Body of pancreas (tissue), 4 donors: ENCODE data around the gene PTPN6. TPM values are rescaled to one million over a fixed set of nuclear protein-coding genes. Genes with fewer than 3 reads are reported as not detected.
A peak's percentile ranks its signal among the peaks of the same experiment; 100 is the strongest.
"Not testable (repeated sequence)": the region's sequence is repeated elsewhere in the genome, so short reads cannot be mapped to it uniquely, and the experiment has no call there.

Experiments
- ATAC-seq: fragments of 150-250 bp; one replicate; pipeline ENCODE4 v1.9.1; 2016
- DNase-seq, 4 donors: peaks; one replicate each; pipeline ENCODE4 v3.0.0-alpha.2; 2019
- H3K27ac ChIP-seq, 4 donors: fragments of 200-600 bp; sonication (generic); 1 replicate in 3 of 4; 2 replicates in 1 of 4; pipeline versions ENCODE4 v1.5.1 to v1.6.1; 2016 to 2019; ENCODE audit warnings: mild to moderate bottlenecking in 1 of 4, mixed read lengths in 1 of 4, moderate library complexity in 1 of 4
- H3K27me3 ChIP-seq, 2 donors: fragments of 200-600 bp; sonication (generic); one replicate each; pipeline ENCODE4 v1.6.0; 2016; ENCODE audit warnings: mild to moderate bottlenecking in 1 of 2
- H3K36me3 ChIP-seq, 2 donors: fragments of 200-600 bp; sonication (generic); replicated peaks in 1 of 2; 2 replicates each; pipeline ENCODE4 v1.5.1; 2016; ENCODE audit warnings: low read depth in 2 of 2; ENCODE audit not compliant: insufficient read depth in 1 of 2
- H3K4me1 ChIP-seq: fragments of 200-600 bp; sonication (generic); one replicate; pipeline ENCODE4 v1.6.0; 2016
- H3K4me3 ChIP-seq, 2 donors: fragments of 200-600 bp; sonication (generic); 1 replicate in 1 of 2; 2 replicates in 1 of 2; pipeline ENCODE4 v1.5.1; 2016 to 2019
- H3K9me3 ChIP-seq, 3 donors: fragments of 200-600 bp; sonication (generic); 1 replicate in 2 of 3; 2 replicates in 1 of 3; pipeline ENCODE4 v1.5.1; 2016
- CTCF ChIP-seq, 7 experiments: fragments of 450-650 bp in 4 of 7; fragments of 200-600 bp in 3 of 7; sonication (generic) in 3 of 7; IDR thresholded peaks; one replicate each; pipeline ENCODE4 v1.5.1; 2016 to 2019; ENCODE audit warnings: antibody characterized with exemption in 7 of 7
- POLR2A ChIP-seq, 3 donors: fragments of 450-650 bp; IDR thresholded peaks; one replicate each; pipeline ENCODE4 v1.6.1; 2016; ENCODE audit warnings: antibody characterized with exemption in 3 of 3, mild to moderate bottlenecking in 2 of 3
- WGBS, 2 donors: methylation state at CpG; one replicate each; pipeline ENCODE4 v1.1.5; 2017; 5-methylcytosine and 5-hydroxymethylcytosine counted together
- intact Hi-C: fragments of 100-400 bp; cut with DNase I; formaldehyde crosslinking; loops from one replicate; pipeline ENCODE4 v1.15.1; 2023
- total RNA-seq, 2 donors: library from RNA; depleted of rRNA; stranded (reverse); fragments of >200 nt; gene quantifications; one replicate each; pipeline ENCODE4 v1.1.0, GENCODE V29; 2016

PTPN6 gene
- total RNA-seq, 2 donors from 2014 or later, result 18.4 to 19.4 TPM

DNA sequence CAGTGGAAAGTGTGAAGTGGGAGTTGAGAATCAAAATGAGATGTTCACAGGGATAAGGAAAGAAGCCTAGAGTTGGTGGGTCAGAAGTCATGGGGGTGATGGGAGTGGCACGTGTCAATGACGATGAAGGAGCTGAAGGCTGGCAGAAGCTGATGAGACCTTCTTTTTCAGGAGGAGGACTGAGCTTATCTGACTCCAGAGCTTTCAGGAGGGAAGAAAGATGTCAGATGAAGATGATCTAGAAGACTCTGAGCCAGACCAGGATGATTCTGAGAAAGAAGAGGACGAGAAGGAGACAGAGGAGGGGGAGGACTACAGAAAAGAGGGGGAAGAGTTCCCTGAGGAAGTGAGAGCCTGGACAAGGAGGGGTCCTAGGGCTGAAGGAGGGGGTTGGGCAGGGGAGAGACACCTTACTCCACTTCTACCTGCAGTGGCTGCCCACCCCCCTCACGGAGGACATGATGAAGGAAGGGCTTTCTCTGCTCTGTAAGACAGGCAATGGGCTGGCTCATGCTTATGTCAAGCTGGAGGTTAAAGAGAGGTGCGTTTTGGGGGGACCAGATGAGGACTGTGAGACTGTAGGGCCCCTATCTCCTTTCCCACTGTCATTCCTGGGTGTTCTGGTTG, 45.6 kb upstream of the PTPN6 start:
- ATAC-seq, result no peak
- DNase-seq, result no peak
- WGBS, 2 donors, result 62 to 64% methylated on average over 5 of the region's 5 CpGs
- H3K36me3 ChIP-seq, result no peaks in the 10 kb centered on the region
- TF ChIP-seq CTCF (IDR thresholded peaks at IDR 0.05), result no peak
- no peak for TF ChIP-seq POLR2A (IDR thresholded peaks at IDR 0.05)
- no peak overlapping the region for H3K4me3 ChIP-seq
- no peaks in the 10 kb centered on the region for H3K27me3 ChIP-seq
- no peaks in the 10 kb centered on the region for H3K9me3 ChIP-seq
- peak overlapping the region in 2 of 4 donors; percentile 47 to 87 for H3K27ac ChIP-seq
- intact Hi-C loops, result no loop called here
- peaks cover 14% of the 10 kb centered on the region for H3K4me1 ChIP-seq

DNA sequence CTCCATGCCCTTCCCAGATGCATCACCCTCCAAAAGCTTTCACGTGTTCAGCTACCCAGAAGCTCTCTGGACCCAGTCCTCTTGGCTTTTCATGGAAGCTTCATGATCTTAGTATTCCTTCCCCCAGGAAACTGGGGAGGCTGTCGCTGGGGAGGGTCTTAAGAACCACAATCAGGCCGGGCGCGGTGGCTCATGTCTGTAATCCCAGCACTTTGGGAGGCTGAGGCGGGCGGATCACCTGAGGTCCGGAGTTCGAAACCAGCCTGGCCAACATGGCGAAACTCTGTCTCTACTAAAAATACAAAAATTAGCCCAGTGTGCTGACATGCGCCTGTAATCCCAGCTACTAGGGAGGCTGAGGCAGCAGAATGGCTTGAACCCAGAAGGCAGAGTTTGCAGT, 43.0 kb upstream of the PTPN6 start:
- intact Hi-C loops, DNase-seq, H3K27me3 ChIP-seq, H3K9me3 ChIP-seq, H3K4me3 ChIP-seq, H3K27ac ChIP-seq, H3K36me3 ChIP-seq, ATAC-seq: not testable (repeated sequence)
- 92 to 95% methylated on average over 1 to 11 of the region's 11 CpGs for WGBS, 2 donors
- H3K4me1 ChIP-seq, result peaks cover 13% of the 10 kb centered on the region

GRCh38 chr12:6909421-6910145, 41.6 kb upstream of the PTPN6 start:
- Histone ChIP-seq H3K36me3 (no peaks in the 10 kb centered on the region), H3K4me1 (peaks cover 17% of the 10 kb centered on the region), H3K4me3 (no peak overlapping the region), H3K27me3 (peaks cover 0 to 11% of the 10 kb centered on the region in 2 donors), H3K27ac (no peak overlapping the region), H3K9me3 (no peaks in the 10 kb centered on the region)
- DNase-seq (no peak), ATAC-seq (no peak)
- 80 to 83% methylated on average over 4 of the region's 4 CpGs for WGBS, 2 donors
- TF ChIP-seq CTCF (IDR thresholded peaks at IDR 0.05) (no peak), POLR2A (IDR thresholded peaks at IDR 0.05) (no peak)
- intact Hi-C loops, result no loop called here

DNA sequence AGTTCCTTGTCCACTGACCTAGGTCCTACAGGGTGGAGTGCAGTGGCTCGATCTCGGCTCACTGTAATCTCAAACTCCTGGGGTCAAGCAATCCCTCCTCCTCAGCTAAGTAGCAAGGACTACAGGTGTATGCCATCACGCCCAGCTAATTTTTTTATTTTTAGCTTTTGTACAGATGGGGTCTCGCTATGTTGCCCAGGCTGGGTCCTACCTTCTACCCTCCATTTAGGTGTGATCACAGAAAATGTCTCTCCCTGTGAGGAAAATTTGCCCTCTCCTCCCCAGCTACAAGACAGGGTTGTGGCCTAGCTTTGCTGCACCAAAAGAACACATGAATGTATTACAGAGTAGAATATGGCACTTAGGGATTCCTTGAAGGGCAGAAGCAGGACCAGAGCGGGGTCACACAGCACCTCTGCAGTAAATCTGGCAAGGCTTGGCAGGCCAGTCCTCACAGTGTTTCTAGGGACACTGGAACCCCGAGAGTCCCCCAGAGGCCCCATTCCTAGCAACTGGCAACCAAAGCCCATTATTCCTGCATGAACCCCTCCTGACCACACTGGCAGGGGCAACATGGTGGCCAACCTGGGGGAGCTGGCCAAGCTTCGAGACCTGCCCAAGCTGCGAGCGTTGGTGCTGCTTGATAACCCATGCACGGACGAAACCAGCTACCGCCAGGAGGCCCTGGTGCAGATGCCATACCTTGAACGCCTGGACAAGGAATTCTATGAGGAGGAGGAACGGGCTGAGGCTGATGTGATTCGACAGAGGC, 38.8 kb upstream of the PTPN6 start:
- Histone ChIP-seq H3K4me1 (peaks cover 17% of the 10 kb centered on the region), H3K9me3 (no peaks in the 10 kb centered on the region), H3K27me3 (peaks cover 0 to 15% of the 10 kb centered on the region in 2 donors), H3K4me3 (no peak overlapping the region), H3K36me3 (no peaks in the 10 kb centered on the region), H3K27ac (no peak overlapping the region)
- TF ChIP-seq CTCF (IDR thresholded peaks at IDR 0.05) (no peak), POLR2A (IDR thresholded peaks at IDR 0.05) (no peak)
- DNase-seq (no peak), ATAC-seq (no peak)
- intact Hi-C loops, result no loop called here
- WGBS, 2 donors, result 61 to 70% methylated on average over 8 to 15 of the region's 15 CpGs
